ENCODE data around the gene VSTM2B.
"Not testable (repeated sequence)": the region's sequence is repeated elsewhere in the genome, so short reads cannot be mapped to it uniquely, and the experiment has no call there.

The VSTM2B gene

GRCh38 chr19:29548483-29549085 lies 22.8 kb downstream of the VSTM2B start:
- no peak for DNase-seq

- no peak for DNase-seq
These were observed 23.6 kb downstream of the VSTM2B start for GRCh38 chr19:29549105-29550070.

DNA sequence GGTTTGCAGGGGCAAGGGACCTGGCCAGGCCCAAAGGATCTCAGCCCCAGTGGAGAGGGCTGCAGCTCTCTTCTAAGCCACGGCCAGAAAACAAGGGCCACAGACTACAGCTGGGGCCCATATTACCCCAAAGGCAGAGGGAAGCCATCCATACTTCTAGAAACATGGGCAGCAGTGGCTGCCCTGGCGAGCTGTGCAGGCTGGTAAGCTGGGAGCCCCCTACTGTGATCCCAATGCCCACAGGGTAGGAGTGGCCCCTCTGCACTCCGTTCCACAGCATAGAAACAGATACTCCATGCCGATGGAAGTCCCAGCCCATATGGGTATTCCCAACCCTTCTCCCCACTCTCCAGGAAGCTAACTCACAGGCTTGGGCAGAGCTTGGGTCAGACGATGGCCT lies 25.1 kb downstream of the VSTM2B start:
- DNase-seq: no peak

GRCh38 chr19:29551774-29552173 lies 26.0 kb downstream of the VSTM2B start:
- DNase-seq: no peak

GRCh38 chr19:29552454-29553280 lies 26.9 kb downstream of the VSTM2B start:
- no peak for DNase-seq

- no peak for DNase-seq
These were observed 28.4 kb downstream of the VSTM2B start for GRCh38 chr19:29554149-29554548.

- not testable (repeated sequence) for DNase-seq
These were observed 33.3 kb downstream of the VSTM2B start for GRCh38 chr19:29559110-29559509.

DNA sequence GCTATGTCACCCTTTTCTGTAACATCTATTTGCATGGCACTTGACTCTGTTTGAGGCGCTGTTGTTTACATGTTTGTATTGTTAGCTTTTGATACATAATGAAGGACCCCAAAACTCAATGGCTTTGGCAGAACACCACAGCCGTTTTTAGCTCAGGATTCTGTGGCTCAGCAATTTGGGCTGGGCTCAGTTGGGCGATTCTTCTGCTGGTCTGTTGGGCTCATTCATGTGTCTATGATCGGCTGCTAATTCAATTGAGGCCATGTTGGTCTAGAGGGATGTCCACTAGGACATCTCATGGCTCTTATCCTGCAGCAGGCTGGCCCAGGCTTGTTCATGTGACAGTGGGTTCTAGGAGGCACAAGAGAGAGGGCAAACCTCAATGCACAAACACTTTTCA lies 33.9 kb downstream of the VSTM2B start:
- no peak for DNase-seq

DNA sequence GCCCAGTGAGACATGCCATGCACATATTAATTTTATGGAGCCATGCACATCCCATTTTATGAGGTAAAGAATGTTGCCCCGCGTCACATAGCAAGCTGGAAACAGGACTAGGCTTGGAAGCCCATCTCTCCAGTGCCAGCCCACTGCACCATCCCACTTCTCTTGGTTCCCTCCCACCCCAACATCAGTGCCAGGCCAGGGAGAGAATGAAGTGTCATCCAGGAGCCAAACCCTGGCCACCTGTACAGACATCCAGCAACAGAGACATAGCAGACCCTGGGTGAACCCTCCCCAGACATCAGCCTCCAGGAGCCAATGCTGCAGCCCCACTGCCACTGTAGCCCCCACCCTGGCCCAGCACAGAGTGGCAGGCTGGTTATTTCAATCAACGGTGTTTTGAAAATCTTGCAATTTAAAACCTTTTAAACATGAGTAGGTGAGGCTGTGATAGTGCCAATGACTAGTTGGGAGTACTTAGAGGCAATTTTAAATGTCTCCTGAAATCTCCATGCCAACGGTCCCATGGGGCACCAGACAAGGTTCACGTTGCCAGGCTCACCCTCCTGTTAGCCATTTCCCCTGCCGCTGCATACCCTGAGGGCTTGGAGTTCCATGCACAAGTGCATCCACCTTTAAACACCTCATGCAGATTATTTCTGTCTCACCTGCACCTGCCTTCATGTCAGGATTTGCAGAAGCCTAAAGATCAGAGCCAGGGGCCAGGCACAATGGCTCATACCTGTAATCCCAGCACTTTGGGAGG lies 34.7 kb downstream of the VSTM2B start:
- DNase-seq: no peak

- no peak for DNase-seq
These were observed 35.8 kb downstream of the VSTM2B start for GRCh38 chr19:29561601-29562000.

DNA sequence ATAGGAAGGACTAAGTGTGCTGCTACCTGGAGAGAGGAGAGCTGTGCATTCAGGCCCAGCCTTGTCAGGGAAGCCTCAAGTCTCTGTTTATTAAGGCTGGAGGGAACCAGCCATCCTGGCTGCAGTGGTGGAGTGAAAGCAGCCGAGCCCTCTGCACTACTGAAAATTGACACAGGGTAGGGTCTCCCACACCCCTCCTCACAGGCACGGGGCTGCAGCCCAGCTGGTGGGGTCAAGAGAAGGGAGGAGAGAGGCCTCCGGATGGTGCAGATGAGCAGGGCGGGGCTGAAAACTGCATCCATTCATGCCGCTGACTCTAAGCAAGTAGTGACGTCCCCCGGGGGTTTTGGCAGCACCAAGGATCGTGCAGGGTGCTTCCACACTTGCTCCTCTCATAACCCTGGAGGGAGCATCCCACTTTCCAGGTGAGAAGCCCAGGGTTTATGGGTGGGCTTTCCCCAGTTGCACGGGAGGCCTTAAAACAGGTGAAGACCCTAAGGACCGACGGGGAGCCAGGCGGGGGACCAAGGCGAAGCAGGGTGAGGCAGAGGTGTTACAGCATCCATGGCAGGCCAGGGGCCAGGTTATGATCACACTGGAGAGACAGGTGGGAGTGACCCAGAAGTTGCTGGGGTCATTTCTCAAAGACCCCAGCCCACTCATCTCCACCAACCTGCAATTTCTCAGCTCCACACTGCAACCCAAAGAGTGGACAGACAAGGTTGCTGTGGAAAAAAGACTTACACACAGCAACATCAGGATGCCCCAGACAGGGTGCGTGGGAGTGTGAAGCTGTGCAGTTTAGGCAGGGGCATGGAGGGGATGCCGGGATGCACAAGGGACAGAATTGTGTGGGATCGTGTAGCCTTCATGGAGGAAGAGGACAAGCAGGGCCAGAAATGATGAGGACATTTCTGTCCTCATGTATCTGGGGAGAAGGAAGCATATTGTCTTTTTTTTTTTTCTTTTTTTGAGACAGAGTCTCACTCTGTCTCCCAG lies 36.8 kb downstream of the VSTM2B start:
- no peak for DNase-seq

- no peak for DNase-seq
These were observed 37.8 kb downstream of the VSTM2B start for GRCh38 chr19:29563486-29564101.

- DNase-seq: no peak
These were observed 38.8 kb downstream of the VSTM2B start for GRCh38 chr19:29564574-29565005.

- no peak for DNase-seq
These were observed 39.4 kb downstream of the VSTM2B start for GRCh38 chr19:29565171-29565570.

DNA sequence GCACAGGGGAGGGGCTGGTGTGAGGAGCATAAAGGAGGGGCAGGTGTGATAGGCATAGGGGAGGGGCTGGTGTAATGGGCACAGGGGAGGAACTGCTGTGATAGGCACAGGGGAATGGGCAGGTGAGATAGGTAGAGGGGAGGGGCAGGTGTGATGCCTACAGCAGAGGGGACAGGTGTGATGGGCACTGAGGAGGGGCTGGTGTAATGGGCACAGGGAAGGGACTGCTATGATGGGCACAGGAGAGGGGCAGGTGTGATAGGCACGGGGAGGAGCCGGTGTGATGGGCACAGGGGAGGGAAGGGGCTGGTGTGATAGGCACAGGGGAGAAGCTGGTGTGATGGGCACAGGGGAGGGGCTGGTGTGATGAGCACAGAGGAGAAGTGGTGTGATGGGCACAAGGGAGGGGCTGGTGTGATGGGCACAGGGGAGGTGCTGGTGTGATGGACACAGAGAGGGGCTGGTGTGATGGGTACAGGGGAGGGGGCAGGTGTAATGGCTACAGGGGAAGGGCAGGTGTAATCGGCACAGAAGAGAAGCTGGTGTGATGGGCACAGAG lies 40.8 kb downstream of the VSTM2B start:
- no peak for DNase-seq

DNA sequence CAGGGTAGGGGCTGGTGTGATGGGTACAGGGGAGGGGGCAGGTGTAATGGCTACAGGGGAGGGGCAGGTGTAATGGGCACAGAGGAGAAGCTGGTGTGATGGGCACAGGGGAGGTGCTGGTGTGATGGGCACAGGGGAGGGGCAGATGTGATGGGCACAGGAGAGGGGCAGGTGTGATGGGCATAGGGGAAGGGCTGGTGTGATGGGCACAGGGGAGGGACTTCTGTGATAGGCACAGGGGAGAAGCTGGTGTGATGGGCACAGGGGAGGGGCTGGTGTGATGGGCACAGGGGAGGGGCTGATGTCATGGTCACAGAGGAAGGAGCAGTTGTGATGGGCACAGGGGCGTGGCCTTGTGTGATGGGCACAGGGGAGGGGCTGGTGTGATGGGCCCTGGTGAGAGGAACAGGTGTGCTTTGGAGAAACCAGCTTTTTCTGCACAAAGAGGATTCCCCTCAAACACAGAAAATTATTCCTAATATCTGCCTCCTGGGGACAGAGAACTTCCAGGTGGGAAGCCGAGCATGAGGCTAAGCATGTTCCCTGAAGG lies 41.6 kb downstream of the VSTM2B start:
- DNase-seq: no peak

DNA sequence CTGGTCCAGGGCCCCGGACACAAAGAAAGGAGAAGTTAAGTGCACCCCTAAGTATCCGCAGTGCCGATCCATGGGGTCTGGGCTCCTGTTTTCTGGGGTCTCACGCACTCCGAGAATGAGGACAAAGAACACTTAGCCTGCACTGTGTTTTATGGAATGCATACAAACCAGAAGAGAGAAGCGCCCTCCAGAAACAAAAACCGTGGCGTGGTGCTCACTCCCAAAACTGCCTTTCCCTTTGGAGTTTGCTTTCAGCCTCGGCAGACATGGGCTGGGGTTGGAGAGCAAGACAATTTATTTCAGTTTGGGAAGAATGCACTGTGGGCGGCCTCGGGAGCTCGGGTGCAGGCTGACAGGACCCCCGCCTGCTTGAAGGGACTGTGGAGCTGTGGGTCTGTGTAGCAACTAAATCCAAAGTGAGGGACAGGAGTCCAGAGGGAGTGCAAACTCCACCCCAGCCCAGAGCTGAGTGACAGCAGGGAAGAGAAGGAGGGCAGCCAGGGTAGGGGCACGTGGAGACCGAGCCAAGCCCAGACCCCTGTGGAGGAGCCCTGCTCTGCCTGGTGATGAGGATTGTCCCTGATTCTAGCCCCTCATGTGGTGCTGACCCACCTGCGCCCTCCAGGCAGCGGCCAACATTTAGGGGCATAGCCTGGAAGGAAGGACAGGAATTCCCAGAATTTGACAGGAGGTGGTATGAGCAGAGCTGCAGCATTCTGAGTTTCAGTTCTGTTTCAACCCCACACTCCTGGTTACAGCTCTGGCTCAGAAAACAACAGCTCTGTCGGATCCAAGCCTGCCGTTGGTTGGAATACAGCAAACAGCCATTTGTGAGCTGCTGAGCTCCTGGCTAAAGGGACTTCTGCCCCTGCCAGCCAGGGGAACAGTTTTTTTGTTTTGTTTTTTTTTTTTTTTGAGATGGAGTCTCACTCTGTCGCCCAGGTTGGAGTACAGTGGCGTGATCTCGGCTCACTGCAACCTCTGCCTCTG lies 42.5 kb downstream of the VSTM2B start:
- no peak for DNase-seq

GRCh38 chr19:29569038-29569911 lies 43.5 kb downstream of the VSTM2B start:
- no peak for DNase-seq

All from DMS153 (cell line).